ENCODE data around the gene NTRK2.

The NTRK2 gene

GRCh38 chr9:84862810-84863287, 193.3 kb downstream of the NTRK2 start:
- DNase-seq (ENCODE audit: extremely low read depth, low read depth) = no peak
- TF ChIP-seq CTCF (IDR thresholded peaks at IDR 0.05; ENCODE audit: low read depth, low read length) = no peak

- DNase-seq (ENCODE audit: extremely low read depth, low read depth) = no peak
- no peak for TF ChIP-seq CTCF (IDR thresholded peaks at IDR 0.05; ENCODE audit: low read depth, low read length)
Observed at GRCh38 chr9:84863372-84863771, 193.8 kb downstream of the NTRK2 start.

GRCh38 chr9:84866396-84867175, 197.1 kb downstream of the NTRK2 start:
- DNase-seq (ENCODE audit: extremely low read depth, low read depth) = no peak
- no peak for TF ChIP-seq CTCF (IDR thresholded peaks at IDR 0.05; ENCODE audit: low read depth, low read length)

- TF ChIP-seq CTCF (IDR thresholded peaks at IDR 0.05; ENCODE audit: low read depth, low read length) = no peak
- DNase-seq (ENCODE audit: extremely low read depth, low read depth) = no peak
Observed at GRCh38 chr9:84867186-84867585, 197.7 kb downstream of the NTRK2 start.

GRCh38 chr9:84869091-84869490, 199.6 kb downstream of the NTRK2 start:
- no peak for DNase-seq (ENCODE audit: extremely low read depth, low read depth)
- no peak for TF ChIP-seq CTCF (IDR thresholded peaks at IDR 0.05; ENCODE audit: low read depth, low read length)

GRCh38 chr9:84871983-84872382, 202.5 kb downstream of the NTRK2 start:
- DNase-seq (ENCODE audit: extremely low read depth, low read depth) = no peak
- TF ChIP-seq CTCF (IDR thresholded peaks at IDR 0.05; ENCODE audit: low read depth, low read length) = no peak

GRCh38 chr9:84874022-84874421, 204.5 kb downstream of the NTRK2 start:
- TF ChIP-seq CTCF (IDR thresholded peaks at IDR 0.05; ENCODE audit: low read depth, low read length) = no peak
- DNase-seq (ENCODE audit: extremely low read depth, low read depth) = no peak
